Activated CD8-positive, alpha-beta memory T cell treated with anti-CD3 and anti-CD28 coated beads for 4 hours (primary cell): ENCODE results near the gene TNNT2.

Experiments used
- DNase-seq, 2 donors: peaks; one replicate each; pipeline ENCODE4 v3.0.0-alpha.2; 2020; ENCODE audit warnings: low read depth in 2 of 2

TNNT2 gene

GRCh38 chr1:201403359-201403758 is 25.9 kb upstream of the TNNT2 start:
- no peak for DNase-seq

GRCh38 chr1:201401700-201402099 is 24.2 kb upstream of the TNNT2 start:
- DNase-seq = no peak

GRCh38 chr1:201400852-201401230 is 23.4 kb upstream of the TNNT2 start:
- DNase-seq = no peak

- DNase-seq = no peak
Measured at GRCh38 chr1:201400212-201400851, 22.9 kb upstream of the TNNT2 start.

GRCh38 chr1:201399352-201400126 is 22.1 kb upstream of the TNNT2 start:
- no peak for DNase-seq

GRCh38 chr1:201399018-201399351 is 21.5 kb upstream of the TNNT2 start, which contains the start of gene LAD1:
TSS of gene LAD1 (minus strand) at chr1:201399324. CDS start at chr1:201399306, 18 bp downstream.
- no peak for DNase-seq

GRCh38 chr1:201397675-201398074 is 20.2 kb upstream of the TNNT2 start:
- DNase-seq = no peak

- DNase-seq = no peak
Measured at GRCh38 chr1:201396861-201397464, 19.5 kb upstream of the TNNT2 start.

- no peak for DNase-seq
Measured at GRCh38 chr1:201395936-201396335, 18.5 kb upstream of the TNNT2 start.

GRCh38 chr1:201394591-201394990 is 17.1 kb upstream of the TNNT2 start:
- DNase-seq = no peak

- no peak for DNase-seq
Measured at GRCh38 chr1:201393076-201393475, 15.6 kb upstream of the TNNT2 start.

- no peak for DNase-seq
Measured at GRCh38 chr1:201391651-201392511, 14.4 kb upstream of the TNNT2 start.

GRCh38 chr1:201391225-201391624 is 13.7 kb upstream of the TNNT2 start:
- no peak for DNase-seq

GRCh38 chr1:201389051-201389450 is 11.6 kb upstream of the TNNT2 start:
- no peak for DNase-seq

- no peak for DNase-seq
Measured at GRCh38 chr1:201386208-201386607, 8.7 kb upstream of the TNNT2 start.

GRCh38 chr1:201385299-201385891 is 7.9 kb upstream of the TNNT2 start:
- no peak for DNase-seq

- no peak for DNase-seq
Measured at GRCh38 chr1:201384406-201384782, 6.9 kb upstream of the TNNT2 start.

GRCh38 chr1:201383647-201384405 is 6.3 kb upstream of the TNNT2 start:
- DNase-seq = no peak

GRCh38 chr1:201381130-201381529 is 3.6 kb upstream of the TNNT2 start:
- DNase-seq = no peak

GRCh38 chr1:201379733-201380242 is 2.3 kb upstream of the TNNT2 start:
- no peak for DNase-seq

GRCh38 chr1:201378804-201379203 is 1.3 kb upstream of the TNNT2 start:
- DNase-seq = no peak
